Activated naive CD4-positive, alpha-beta T cell treated with anti-CD3 and anti-CD28 coated beads for 36 hours (primary cell): ENCODE measurements around the gene APBA2. TPM values are rescaled to one million over a fixed set of nuclear protein-coding genes. Genes with fewer than 3 reads are reported as not detected.

Experiments
- CTCF ChIA-PET: fragments of 350-600 bp; sonication (Branson Sonifier 250); formaldehyde crosslinking; loops from one replicate; lab custom pipeline; 2021; ENCODE audit warnings: antibody characterized with exemption; lab: Charles Lee
- DNase-seq: peaks from one replicate; pipeline ENCODE4 v3.0.0-alpha.2; 2020
- H3K27ac Mint-ChIP-seq: one replicate; pipeline ENCODE4 v1.8.0; 2021; ENCODE audit warnings: mild to moderate bottlenecking, mixed read lengths
- H3K27me3 Mint-ChIP-seq: one replicate; pipeline ENCODE4 v1.8.0; 2021; ENCODE audit warnings: low read depth, mixed read lengths
- H3K36me3 Mint-ChIP-seq: one replicate; pipeline ENCODE4 v1.8.0; 2021; ENCODE audit warnings: low read depth, mixed read lengths
- H3K4me1 Mint-ChIP-seq: one replicate; pipeline ENCODE4 v1.8.0; 2021; ENCODE audit warnings: low read depth, mixed read lengths
- H3K4me3 Mint-ChIP-seq: one replicate; pipeline ENCODE4 v1.8.0; 2021; ENCODE audit warnings: mild to moderate bottlenecking, moderate library complexity, mixed read lengths
- H3K9me3 Mint-ChIP-seq: one replicate; pipeline ENCODE4 v1.8.0; 2021; ENCODE audit warnings: mixed read lengths
- intact Hi-C: fragments of 100-400 bp; cut with micrococcal nuclease; formaldehyde crosslinking; loops from one replicate; pipeline ENCODE4 v1.15.1; 2023
- total RNA-seq, 2 experiments: library from RNA; stranded (reverse); gene quantifications; one replicate each; pipeline ENCODE4 v1.2.3, GENCODE V29; 2021

Gene APBA2
- total RNA-seq, 2 experiments from 2014 or later: 16.2 to 18.3 TPM

DNA sequence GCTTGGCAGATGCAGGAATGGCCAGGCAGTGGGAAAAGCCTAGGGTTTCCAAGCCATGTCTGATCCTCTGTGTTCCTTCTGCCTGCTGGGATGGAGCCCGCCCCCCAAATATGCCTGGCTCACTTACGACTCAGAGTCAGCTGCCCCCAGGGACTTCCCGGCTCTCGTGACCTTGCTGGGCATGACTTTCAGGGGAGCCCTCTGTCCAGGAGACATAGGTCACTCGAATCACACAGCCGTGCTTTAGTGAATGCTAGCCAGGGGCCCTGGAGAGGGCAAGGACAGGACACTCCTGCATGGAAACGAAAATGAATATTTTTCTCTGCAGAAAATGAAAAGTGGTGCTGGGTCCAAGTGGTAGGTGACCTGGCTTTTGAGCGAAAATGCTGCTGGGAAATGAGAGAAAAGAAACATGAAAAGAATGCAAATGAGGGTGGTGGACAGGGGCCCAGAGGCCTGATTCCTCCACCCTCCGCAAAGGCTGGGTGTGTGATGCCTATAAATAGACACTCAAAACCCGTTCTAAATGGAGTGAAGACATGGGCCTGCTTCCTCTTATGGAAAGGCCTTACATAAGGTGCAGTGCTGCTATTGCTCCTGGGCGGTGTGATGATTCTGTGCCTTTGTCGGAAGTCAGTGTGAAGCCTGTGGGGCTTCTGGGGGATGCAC is 107.4 kb downstream of the APBA2 start:
- Mint-ChIP-seq H3K27ac (no peak overlapping the region), H3K4me3 (no peak overlapping the region), H3K36me3 (peaks cover 4% of the 10 kb centered on the region), H3K27me3 (no peaks in the 10 kb centered on the region), H3K9me3 (no peaks in the 10 kb centered on the region), H3K4me1 (peaks cover 8% of the 10 kb centered on the region)
- intact Hi-C loops: loop anchor here (5.0 kb wide), 1 partner anchor 34 kb away; no protein-coding TSS in a partner anchor
- no peak for DNase-seq
- CTCF ChIA-PET: no interaction called here

DNA sequence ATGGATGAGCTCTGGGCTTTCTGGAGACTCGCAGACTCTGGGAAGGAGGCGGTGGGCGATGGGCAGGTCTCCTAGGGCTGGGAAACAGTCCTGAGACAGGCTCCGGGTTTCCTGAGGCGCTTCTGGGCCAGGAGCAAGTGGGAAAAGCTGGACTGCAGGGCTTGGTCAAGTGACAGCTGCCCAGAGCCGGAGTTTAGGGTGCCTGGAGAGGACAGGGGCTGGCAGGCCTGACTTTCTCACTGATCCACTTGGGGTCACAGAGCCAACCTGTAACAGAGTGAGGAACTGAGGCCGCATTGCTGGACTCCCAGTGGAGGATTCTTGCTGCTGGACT is 107.9 kb downstream of the APBA2 start:
- H3K27ac Mint-ChIP-seq: no peak overlapping the region
- H3K9me3 Mint-ChIP-seq: no peaks in the 10 kb centered on the region
- intact Hi-C loops: loop anchor here (5.0 kb wide), 1 partner anchor 34 kb away; no protein-coding TSS in a partner anchor
- DNase-seq: no peak
- peaks cover 8% of the 10 kb centered on the region for H3K36me3 Mint-ChIP-seq
- peaks cover 8% of the 10 kb centered on the region for H3K4me1 Mint-ChIP-seq
- CTCF ChIA-PET: interaction anchor here (1.3 kb wide), 1 partner anchor 96 kb away, joined by 3 read pairs; no protein-coding TSS in a partner anchor
- no peaks in the 10 kb centered on the region for H3K27me3 Mint-ChIP-seq
- H3K4me3 Mint-ChIP-seq: no peak overlapping the region

DNA sequence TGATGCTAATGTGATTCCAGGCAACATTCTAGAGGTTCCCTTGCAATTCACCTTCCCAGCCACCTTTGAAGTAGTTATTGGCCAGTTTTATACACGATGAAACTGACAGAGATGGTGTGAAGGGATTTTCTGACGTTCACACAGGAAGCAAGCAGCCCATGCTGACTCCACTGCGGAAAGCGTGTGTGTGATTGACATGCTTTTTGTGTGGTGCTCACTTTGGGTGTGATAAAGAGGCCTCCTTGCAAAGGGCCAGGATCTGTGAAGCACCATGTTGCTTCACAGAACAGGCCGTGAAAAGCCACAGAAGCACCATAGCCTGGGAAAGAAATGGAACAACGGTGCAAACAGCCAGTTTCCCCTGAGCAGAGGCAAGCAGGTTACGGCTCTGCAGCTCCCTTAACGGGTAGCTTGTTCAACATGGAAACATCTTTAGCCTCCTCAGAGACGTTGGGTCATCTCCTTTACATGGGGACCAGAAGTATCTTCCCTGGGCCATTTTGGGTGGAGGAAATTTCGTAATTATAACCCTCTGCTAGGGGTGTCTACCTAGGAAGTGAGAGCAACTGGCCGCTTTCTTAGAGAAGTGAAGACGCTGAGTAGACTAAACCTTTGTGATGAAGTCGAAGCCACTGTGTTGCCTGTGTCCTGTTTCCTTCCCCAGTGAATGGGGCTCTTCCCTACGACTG is 108.5 kb downstream of the APBA2 start:
- peaks cover 8% of the 10 kb centered on the region for H3K4me1 Mint-ChIP-seq
- H3K27ac Mint-ChIP-seq: no peak overlapping the region
- intact Hi-C loops: loop anchor here (5.0 kb wide), 1 partner anchor 33 kb away; no protein-coding TSS in a partner anchor
- CTCF ChIA-PET: interaction anchor here (1.1 to 1.3 kb wide), 2 partner anchors 96 to 108 kb away, joined by 3 read pairs; no protein-coding TSS in a partner anchor
- no peaks in the 10 kb centered on the region for H3K27me3 Mint-ChIP-seq
- no peak for DNase-seq
- H3K9me3 Mint-ChIP-seq: no peaks in the 10 kb centered on the region
- H3K4me3 Mint-ChIP-seq: no peak overlapping the region
- H3K36me3 Mint-ChIP-seq: peaks cover 8% of the 10 kb centered on the region

DNA sequence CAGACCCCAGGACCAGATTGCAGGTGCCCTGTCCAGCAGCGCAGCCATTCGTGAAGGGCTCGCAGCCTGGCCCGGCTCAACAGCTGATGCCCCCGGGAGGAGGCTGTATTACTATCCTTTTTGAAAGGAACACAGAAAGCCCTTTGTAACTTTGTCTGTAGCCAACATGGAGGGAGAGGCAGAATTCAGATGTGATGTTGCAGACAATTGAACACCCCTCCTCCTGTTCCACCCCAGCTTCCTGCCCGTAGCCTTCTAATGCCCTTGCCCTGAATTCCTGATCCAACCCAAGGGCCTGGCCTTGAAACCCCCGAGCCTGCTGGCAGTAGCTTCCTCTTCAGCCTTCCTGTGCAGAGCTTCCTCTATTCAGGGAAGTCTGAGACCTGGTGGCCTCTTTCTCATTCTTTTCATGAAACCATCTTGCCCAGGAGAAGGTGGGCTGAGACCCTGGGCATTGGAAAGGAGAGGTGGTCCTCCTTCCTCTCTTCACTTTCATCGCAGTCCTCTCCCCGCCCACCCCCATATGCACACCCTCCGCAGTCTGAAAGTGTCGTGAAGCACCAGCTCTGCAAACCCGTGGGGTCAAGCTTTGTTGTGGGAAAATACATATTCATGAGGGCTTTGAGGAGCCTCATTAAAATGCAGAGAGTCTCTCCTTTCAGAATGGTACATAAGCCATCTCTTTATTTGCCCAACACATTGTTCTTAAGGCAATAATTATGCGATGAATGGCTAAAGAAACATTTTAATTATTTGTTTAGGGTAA is 109.2 kb downstream of the APBA2 start:
- H3K4me3 Mint-ChIP-seq: no peak overlapping the region
- CTCF ChIA-PET: interaction anchor here (1.1 to 1.3 kb wide), 2 partner anchors 95 to 107 kb away, joined by 3 read pairs; no protein-coding TSS in a partner anchor
- H3K4me1 Mint-ChIP-seq: peaks cover 9% of the 10 kb centered on the region
- intact Hi-C loops: loop anchor here (5.0 kb wide), 2 partner anchors 32 to 92 kb away; no protein-coding TSS in a partner anchor
- peaks cover 8% of the 10 kb centered on the region for H3K36me3 Mint-ChIP-seq
- H3K9me3 Mint-ChIP-seq: no peaks in the 10 kb centered on the region
- no peaks in the 10 kb centered on the region for H3K27me3 Mint-ChIP-seq
- H3K27ac Mint-ChIP-seq: no peak overlapping the region
- DNase-seq: no peak

DNA sequence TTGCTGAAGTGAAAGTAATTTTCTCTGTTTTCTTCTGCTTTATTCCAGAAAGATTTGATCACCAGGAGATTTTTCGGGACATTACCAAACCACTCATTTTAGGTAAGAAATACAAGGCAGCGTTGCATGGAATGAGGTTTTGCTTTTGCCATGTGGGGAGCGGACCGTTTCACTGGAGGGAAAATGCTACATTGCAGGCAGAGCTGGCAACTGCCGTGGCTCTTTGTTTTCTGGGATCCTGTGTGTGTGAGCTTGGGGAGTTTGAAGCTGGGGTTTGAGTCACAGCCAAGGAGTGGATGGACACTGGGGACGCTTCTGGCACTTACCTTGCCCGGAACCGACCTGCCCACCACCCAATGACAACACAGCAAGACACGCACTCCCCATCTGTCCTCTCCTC is 109.9 kb downstream of the APBA2 start:
- no peaks in the 10 kb centered on the region for H3K9me3 Mint-ChIP-seq
- H3K27me3 Mint-ChIP-seq: no peaks in the 10 kb centered on the region
- CTCF ChIA-PET: interaction anchor here (1.0 to 1.1 kb wide), 2 partner anchors 106 to 107 kb away, joined by 3 read pairs; no protein-coding TSS in a partner anchor
- intact Hi-C loops: loop anchor here (5.0 kb wide), 1 partner anchor 92 kb away; no protein-coding TSS in a partner anchor
- H3K4me1 Mint-ChIP-seq: peaks cover 10% of the 10 kb centered on the region
- no peak overlapping the region for H3K4me3 Mint-ChIP-seq
- DNase-seq: no peak
- H3K36me3 Mint-ChIP-seq: peaks cover 8% of the 10 kb centered on the region
- no peak overlapping the region for H3K27ac Mint-ChIP-seq

DNA sequence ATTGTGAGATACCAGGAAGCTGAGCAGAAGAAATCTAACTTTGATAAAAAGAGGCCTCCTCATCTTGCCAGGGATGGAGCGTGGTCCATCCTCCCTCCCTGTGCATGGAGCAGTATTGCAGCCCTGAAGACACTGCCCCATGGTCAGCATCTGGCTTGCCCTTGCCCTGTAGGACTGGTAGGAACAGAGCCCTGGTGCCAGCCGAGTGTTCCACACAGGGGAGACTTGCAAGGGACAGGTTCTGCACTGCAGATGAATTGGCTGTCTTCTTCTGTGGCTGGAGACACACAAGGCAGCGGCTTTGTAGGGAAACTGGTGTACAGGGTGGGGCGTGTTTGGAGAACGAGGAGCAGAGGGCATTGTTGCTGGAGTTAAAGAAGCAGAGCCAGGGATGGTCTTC is 110.5 kb downstream of the APBA2 start:
- H3K36me3 Mint-ChIP-seq: peaks cover 8% of the 10 kb centered on the region
- CTCF ChIA-PET: interaction anchor here (1.0 kb wide), 1 partner anchor 106 kb away, joined by 3 read pairs; no protein-coding TSS in a partner anchor
- H3K27me3 Mint-ChIP-seq: no peaks in the 10 kb centered on the region
- H3K9me3 Mint-ChIP-seq: no peaks in the 10 kb centered on the region
- DNase-seq: no peak
- no peak overlapping the region for H3K4me3 Mint-ChIP-seq
- H3K4me1 Mint-ChIP-seq: peaks cover 12% of the 10 kb centered on the region
- intact Hi-C loops: loop anchor here (5.0 kb wide), 1 partner anchor 91 kb away; no protein-coding TSS in a partner anchor
- no peak overlapping the region for H3K27ac Mint-ChIP-seq

DNA sequence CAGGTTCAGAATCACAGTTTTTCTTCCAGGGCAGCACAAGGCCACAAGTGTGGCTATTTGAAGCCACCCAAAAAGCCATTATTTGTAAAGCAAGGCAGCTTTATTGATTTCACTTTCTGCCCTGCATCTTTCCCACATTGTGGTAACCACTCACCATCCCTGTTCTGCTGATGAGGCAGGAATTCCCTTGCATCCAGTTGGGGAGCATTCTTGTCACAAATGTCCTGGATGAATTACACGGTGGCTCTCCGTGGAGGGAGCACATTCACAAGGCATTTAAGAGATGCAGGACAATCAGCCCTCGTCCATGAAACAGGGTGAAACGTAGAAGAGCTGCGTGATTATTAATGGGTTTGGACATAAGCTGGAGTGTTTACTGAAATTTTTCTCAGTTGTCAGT is 111.2 kb downstream of the APBA2 start:
- H3K4me1 Mint-ChIP-seq: peaks cover 16% of the 10 kb centered on the region
- H3K27ac Mint-ChIP-seq: no peak overlapping the region
- no peaks in the 10 kb centered on the region for H3K27me3 Mint-ChIP-seq
- CTCF ChIA-PET: interaction anchor here (0.6 to 0.8 kb wide), 2 partner anchors 48 to 61 kb away, joined by 4 read pairs; no protein-coding TSS in a partner anchor
- peaks cover 8% of the 10 kb centered on the region for H3K36me3 Mint-ChIP-seq
- intact Hi-C loops: loop anchor here (5.0 kb wide), 1 partner anchor 90 kb away; no protein-coding TSS in a partner anchor
- no peak overlapping the region for H3K4me3 Mint-ChIP-seq
- H3K9me3 Mint-ChIP-seq: no peaks in the 10 kb centered on the region
- DNase-seq: no peak

DNA sequence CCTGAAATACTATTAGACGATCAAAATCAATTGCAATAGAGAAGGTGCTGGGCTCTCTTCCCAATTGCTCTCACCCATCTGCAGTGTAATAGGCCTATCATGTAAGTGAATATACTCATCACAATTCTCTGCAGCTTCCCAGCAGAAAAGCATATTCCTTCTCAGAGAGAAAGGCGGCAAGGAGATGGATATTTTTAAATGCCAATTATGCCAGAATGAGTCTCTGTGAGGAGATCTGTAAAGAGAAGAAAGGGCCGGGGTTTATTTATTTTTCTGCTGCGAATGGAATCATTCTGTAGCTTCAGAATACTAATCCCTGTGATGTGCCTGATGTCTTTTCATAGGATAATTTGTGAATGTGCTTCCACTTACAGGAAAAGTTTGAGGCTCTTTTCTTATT is 112.0 kb downstream of the APBA2 start:
- intact Hi-C loops: loop anchor here (5.0 kb wide), 1 partner anchor 90 kb away; no protein-coding TSS in a partner anchor
- Mint-ChIP-seq H3K36me3 (peaks cover 8% of the 10 kb centered on the region), H3K27me3 (no peaks in the 10 kb centered on the region), H3K4me3 (no peak overlapping the region), H3K9me3 (no peaks in the 10 kb centered on the region), H3K4me1 (peaks cover 18% of the 10 kb centered on the region), H3K27ac (no peak overlapping the region)
- no peak for DNase-seq
- CTCF ChIA-PET: interaction anchor here (1.7 kb wide), 1 partner anchor 93 kb away, joined by 7 read pairs; no protein-coding TSS in a partner anchor

DNA sequence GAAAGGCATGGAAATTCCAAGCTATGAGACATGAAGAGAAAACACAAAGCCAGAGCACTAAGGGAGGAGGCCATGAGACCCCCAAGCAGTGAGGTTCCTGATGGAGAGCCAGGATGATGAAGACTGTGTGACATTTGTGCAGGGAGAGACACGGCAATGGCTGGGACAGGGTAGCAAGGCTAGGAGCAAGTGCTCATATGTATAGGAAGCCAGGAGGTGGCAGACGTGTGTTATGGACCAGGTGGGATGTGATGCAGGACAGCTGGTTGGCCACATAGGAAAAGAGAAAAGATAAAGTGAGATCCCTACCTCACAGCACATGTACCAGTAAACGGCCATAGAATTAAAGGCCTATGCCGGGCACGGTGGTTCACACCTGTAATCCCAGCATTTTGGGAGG is 112.7 kb downstream of the APBA2 start:
- CTCF ChIA-PET: interaction anchor here (1.7 kb wide), 1 partner anchor 92 kb away, joined by 7 read pairs; no protein-coding TSS in a partner anchor
- DNase-seq: no peak
- no peak overlapping the region for H3K27ac Mint-ChIP-seq
- H3K9me3 Mint-ChIP-seq: no peaks in the 10 kb centered on the region
- H3K4me3 Mint-ChIP-seq: no peak overlapping the region
- H3K27me3 Mint-ChIP-seq: no peaks in the 10 kb centered on the region
- peaks cover 8% of the 10 kb centered on the region for H3K36me3 Mint-ChIP-seq
- peaks cover 20% of the 10 kb centered on the region for H3K4me1 Mint-ChIP-seq
- intact Hi-C loops: loop anchor here (5.0 kb wide), 1 partner anchor 89 kb away; no protein-coding TSS in a partner anchor

DNA sequence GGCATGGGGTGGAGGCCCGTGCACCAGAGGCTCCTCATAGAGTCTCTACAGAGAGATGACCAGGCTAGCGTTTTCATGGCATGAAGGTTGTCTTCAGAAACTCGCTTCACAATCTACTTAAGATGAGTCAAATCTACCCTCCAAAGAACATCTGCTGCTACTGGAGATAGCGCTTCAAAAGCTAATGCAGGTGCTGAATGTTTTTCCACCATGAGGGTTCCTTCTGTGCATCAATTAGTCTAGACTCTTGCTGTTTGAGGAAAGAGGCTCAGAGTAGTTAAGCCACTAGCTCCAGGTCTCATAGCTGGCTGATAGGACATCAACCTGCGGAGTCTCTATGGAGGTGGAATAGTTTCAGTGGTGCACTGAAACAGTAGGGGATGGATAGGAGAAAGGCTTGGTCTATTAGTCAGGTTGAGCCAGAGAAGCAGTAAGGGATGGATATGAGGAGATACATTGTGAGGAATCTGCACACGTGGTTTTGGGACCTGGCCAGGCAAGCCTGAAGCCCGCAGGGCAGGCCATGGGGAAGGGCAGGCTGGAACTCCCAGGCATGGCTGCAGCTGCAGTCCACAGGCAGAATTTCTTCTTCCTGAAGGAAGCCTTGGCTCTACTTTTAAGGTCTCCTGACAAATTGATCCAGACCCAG is 117.5 kb downstream of the APBA2 start:
- Mint-ChIP-seq H3K9me3 (peaks cover 5% of the 10 kb centered on the region), H3K27ac (no peak overlapping the region), H3K36me3 (peaks cover 14% of the 10 kb centered on the region), H3K27me3 (no peaks in the 10 kb centered on the region), H3K4me3 (no peak overlapping the region), H3K4me1 (peaks cover 22% of the 10 kb centered on the region)
- no peak for DNase-seq
- intact Hi-C loops: no loop called here
- CTCF ChIA-PET: no interaction called here

DNA sequence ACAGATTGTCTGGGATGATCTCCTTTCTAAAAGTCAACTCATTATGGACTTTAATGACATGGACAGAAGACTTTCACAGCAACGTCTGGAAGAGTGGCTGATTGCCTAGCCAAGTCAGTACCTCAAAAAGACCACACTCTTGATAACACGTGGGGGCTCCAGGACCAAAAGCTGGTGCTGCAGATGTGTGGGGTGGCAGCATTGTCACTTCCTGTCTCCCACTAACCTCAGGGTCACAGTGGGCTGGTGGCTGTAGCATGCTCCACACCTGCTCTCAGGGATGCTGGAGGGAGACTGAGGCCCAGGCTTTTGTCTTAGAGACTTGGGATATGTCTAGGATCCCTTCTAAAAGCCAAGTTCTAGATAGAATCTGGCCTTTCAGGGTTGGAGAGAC is 118.1 kb downstream of the APBA2 start:
- no peak for DNase-seq
- CTCF ChIA-PET: no interaction called here
- peaks cover 11% of the 10 kb centered on the region for H3K36me3 Mint-ChIP-seq
- no peak overlapping the region for H3K27ac Mint-ChIP-seq
- peaks cover 25% of the 10 kb centered on the region for H3K4me1 Mint-ChIP-seq
- intact Hi-C loops: no loop called here
- peaks cover 5% of the 10 kb centered on the region for H3K9me3 Mint-ChIP-seq
- H3K27me3 Mint-ChIP-seq: no peaks in the 10 kb centered on the region
- H3K4me3 Mint-ChIP-seq: no peak overlapping the region
